T follicular helper cell (primary cell): ENCODE results near the gene CNDP1.

Source experiments
- DNase-seq: peaks from one replicate; pipeline ENCODE4 v3.0.0-alpha.2; 2020; ENCODE audit warnings: low read depth

Gene CNDP1

DNA sequence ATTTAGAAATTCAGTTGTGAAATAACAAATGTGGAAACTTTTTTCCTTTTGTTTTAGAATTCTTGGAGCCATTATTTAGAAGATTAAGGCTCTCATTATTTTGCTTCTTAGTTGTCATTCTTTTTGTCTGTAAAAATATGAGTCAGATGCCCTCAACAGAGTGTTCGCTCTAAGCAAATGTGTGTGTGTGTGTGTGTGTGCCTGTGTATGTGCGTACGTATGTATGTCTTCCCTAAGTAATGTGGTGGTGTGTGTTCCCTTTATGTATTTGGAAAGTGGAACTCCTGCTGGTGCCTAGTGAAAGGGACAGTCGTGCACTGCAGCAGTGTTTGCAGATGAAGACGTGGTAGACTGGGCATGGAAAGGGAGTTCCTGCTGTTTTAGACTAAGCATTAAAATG lies 90.9 kb downstream of the CNDP1 start:
- no peak for DNase-seq

DNA sequence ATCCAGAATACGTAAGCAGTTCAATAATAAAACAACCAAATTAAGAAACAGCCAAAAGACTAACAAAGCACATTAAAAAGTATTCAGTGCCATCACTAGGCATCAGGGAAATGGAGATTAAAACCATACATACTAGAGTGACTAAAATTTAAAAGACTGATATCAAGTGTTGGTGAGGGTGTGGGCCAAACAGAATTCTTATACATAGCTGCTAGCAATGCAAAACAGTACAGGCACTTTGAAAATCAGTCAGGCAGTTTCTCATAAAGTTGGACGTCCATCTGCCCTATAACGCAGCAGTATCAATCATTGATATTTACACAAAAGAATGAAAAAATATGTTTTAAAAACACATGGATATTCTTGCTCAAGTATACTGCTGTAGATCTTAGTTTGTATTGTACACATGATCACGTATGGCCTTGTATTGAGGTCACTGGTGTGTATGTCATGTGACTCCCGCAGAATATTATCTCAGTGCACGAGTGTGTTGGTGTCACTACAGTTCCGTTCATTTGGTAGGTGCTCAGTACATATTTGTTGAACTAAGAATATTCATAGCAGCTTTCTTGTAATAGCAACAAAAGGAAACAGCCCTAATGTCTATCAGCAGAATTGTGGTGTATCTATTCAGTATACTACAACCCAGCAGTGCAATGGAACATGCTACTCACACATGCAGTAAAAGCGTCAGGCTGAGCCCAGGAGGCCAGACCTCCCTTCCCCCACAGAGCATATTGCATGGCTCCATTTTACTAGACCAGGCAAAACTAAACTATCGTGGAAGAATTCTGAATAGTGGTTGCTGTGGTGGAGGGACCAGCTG lies 92.0 kb downstream of the CNDP1 start:
- no peak for DNase-seq

DNA sequence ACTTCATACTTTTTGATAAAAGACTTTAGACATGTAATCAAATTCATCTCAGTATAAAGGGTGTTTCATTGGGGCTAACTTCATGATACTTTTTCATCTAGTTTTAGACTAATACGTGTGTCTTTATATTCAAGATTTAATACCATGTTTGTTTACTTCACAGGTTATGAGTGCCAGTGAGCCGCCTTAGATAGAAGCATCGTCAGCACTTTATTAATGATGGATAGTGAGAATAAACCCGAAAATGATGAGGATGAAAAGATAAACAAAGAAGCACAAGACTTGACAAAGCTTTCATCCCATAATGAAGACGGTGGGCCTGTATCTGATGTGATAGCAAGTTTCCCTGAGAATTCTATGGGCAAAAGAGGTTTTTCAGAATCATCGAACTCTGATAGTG lies 96.5 kb downstream of the CNDP1 start:
- DNase-seq, result no peak

DNA sequence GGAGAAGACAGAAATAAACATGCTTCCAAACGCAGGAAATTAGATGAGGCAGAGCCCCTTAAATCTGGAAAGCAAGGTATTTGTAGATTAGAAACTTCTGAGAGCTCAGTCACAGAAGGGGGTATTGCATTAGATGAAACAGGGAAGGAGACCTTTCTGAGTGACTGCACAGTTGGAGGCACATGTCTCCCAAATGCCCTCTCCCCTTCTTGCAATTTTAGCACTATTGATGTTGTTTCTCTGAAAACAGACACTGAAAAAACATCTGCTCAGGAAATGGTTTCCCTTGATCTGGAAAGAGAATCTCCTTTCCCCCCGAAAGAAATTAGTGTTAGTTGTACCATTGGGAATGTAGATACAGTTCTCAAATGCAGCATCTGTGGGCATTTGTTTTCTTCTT lies 96.9 kb downstream of the CNDP1 start:
- no peak for DNase-seq

DNA sequence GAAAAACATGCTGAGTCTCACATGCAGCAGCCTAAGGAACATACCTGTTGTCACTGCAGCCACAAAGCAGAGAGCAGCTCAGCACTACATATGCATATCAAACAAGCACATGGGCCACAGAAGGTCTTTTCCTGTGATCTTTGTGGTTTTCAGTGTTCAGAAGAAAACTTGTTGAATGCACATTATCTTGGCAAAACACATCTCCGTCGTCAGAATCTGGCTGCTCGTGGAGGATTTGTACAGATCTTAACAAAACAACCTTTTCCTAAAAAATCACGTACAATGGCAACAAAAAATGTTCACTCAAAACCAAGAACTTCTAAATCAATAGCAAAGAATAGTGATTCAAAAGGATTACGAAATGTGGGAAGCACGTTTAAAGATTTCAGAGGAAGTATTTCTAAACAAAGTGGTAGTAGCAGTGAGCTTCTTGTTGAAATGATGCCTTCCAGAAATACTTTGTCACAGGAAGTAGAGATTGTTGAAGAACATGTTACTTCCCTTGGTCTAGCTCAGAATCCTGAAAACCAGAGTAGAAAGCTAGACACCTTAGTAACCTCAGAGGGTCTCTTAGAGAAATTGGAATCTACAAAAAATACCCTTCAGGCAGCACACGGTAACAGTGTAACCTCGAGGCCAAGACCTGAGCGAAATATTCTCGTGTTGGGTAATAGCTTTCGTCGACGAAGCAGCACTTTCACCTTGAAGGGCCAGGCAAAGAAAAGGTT lies 97.5 kb downstream of the CNDP1 start:
- DNase-seq, result no peak

DNA sequence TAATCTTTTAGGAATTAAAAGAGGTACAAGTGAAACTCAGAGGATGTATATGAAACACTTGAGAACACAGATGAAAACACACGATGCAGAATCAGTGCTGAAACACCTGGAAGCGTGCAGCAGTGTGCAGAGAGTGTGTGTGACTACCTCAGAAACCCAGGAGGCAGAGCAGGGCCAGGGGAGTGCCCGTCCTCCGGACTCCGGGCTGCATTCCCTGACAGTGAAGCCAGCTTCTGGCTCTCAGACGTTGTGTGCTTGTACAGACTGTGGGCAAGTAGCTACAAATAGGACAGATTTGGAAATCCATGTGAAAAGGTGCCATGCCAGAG lies 98.0 kb downstream of the CNDP1 start:
- no peak for DNase-seq

DNA sequence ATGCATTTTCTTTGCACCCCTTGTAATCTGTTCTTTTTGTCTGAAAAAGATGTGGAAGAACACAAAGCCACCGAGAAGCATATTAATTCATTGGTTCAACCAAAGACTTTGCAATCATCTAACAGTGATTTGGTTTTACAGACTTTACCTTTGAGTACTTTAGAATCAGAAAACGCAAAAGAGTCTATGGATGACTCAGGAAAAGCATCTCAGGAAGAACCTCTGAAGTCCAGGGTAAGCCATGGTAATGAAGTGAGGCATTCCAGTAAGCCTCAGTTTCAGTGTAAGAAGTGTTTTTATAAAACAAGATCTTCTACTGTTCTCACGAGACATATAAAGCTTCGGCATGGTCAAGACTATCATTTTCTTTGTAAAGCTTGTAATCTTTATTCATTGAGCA lies 98.6 kb downstream of the CNDP1 start:
- DNase-seq, result no peak

DNA sequence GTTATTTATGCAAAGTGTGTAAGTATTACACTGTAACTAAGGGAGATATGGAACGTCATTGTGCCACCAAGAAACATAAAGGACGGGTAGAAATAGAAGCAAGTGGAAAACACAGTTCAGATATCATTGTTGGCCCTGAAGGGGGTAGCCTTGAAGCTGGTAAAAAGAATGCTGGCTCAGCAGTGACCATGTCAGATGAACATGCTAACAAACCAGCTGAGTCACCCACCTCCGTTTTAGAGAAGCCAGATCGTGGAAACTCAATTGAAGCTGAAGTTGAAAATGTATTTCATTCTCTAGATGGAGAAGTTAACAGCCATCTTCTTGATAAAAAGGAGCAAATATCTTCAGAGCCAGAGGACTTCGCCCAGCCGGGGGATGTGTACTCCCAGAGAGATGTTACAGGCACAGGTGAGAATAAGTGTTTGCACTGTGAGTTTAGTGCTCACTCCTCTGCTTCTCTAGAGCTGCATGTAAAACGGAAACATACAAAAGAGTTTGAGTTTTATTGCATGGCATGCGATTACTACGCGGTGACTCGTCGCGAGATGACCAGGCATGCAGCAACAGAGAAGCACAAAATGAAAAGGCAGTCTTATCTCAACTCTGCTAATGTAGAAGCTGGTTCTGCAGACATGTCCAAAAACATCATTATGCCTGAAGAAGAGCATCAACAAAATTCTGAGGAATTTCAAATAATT lies 99.5 kb downstream of the CNDP1 start:
- no peak for DNase-seq

DNA sequence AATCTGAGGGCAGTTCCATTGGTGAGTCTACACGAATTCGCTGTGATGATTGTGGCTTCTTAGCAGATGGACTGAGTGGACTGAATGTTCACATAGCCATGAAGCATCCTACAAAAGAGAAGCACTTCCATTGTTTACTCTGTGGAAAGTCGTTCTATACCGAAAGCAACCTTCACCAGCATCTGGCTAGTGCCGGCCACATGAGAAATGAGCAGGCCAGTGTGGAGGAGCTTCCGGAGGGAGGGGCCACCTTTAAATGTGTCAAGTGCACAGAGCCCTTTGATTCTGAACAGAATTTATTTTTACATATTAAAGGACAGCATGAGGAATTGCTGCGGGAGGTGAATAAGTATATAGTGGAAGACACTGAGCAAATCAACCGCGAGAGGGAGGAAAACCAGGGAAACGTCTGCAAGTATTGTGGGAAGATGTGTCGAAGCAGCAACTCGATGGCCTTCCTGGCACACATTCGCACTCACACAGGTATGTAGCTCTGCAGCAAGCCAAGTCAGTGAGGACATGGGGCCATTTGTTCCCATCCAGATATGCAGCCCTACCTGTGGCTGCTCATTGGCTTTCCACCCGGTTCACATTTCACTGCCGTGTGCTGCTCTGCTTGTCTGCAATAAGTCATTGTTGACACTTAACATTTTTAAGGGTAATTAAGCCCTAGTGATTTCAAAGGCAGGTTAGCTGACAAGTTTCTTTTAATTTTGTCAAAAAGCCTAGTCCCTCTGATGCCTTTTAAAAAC lies 101.1 kb downstream of the CNDP1 start:
- no peak for DNase-seq
